Gastrocnemius medialis (tissue), 4 donors: ENCODE results near the gene FPGS. TPM values are rescaled to one million over a fixed set of nuclear protein-coding genes. Genes with fewer than 3 reads are reported as not detected.
"Not testable (repeated sequence)": the region's sequence is repeated elsewhere in the genome, so short reads cannot be mapped to it uniquely, and the experiment has no call there.

Source experiments
- ATAC-seq, 2 donors: fragments of 150-250 bp; one replicate each; pipeline ENCODE4 v1.9.1; 2016
- DNase-seq, 2 donors: peaks; one replicate each; pipeline ENCODE4 v3.0.0-alpha.2; 2019
- H3K27ac ChIP-seq, 4 donors: fragments of 200-600 bp; sonication (generic); 1 replicate in 1 of 4; 2 replicates in 3 of 4; pipeline ENCODE4 v1.5.1; 2016 to 2018; ENCODE audit warnings: mild to moderate bottlenecking in 2 of 4, moderate library complexity in 1 of 4
- H3K27me3 ChIP-seq, 3 donors: fragments of 200-600 bp; sonication (generic) in 2 of 3; 1 replicate in 1 of 3; 2 replicates in 2 of 3; pipeline versions ENCODE4 v1.5.1 to v1.6.0; 2016 to 2019; ENCODE audit warnings: mild to moderate bottlenecking in 1 of 3, moderate library complexity in 1 of 3
- H3K36me3 ChIP-seq, 2 donors: fragments of 200-600 bp; sonication (generic) in 1 of 2; one replicate each; pipeline ENCODE4 v1.5.1; 2017 to 2018
- H3K4me1 ChIP-seq, 2 donors: fragments of 200-600 bp; sonication (generic) in 1 of 2; one replicate each; pipeline ENCODE4 v1.5.1; 2016 to 2017; ENCODE audit warnings: mild to moderate bottlenecking in 2 of 2
- H3K4me3 ChIP-seq, 4 donors: fragments of 200-600 bp; sonication (generic) in 3 of 4; 1 replicate in 1 of 4; 2 replicates in 3 of 4; pipeline ENCODE4 v1.5.1; 2016 to 2019; ENCODE audit warnings: mild to moderate bottlenecking in 2 of 4
- H3K9me3 ChIP-seq, 3 donors: fragments of 200-600 bp; sonication (generic) in 2 of 3; 1 replicate in 1 of 3; 2 replicates in 2 of 3; pipeline ENCODE4 v1.5.1; 2016 to 2019
- POLR2A ChIP-seq, 2 donors: fragments of 450-650 bp; IDR thresholded peaks; one replicate each; pipeline ENCODE4 v1.6.1; 2017; ENCODE audit warnings: antibody characterized with exemption in 2 of 2, mild to moderate bottlenecking in 2 of 2, moderate library complexity in 2 of 2
- in situ Hi-C, 4 donors: fragments of 200-750 bp; cut with MboI; loops; one replicate each; pipeline versions ENCODE4 v1.15.0 to v1.8.0; 2017; ENCODE audit warnings: low sequenced_read_pairs in 4 of 4
- intact Hi-C: fragments of 100-400 bp; cut with DNase I; formaldehyde crosslinking; loops from one replicate; pipeline ENCODE4 v1.15.1; 2023; ENCODE audit warnings: low total_unique reads
- total RNA-seq, 4 donors: library from RNA; depleted of rRNA; stranded (reverse); fragments of >200 nt; gene quantifications; one replicate each; pipeline versions ENCODE4 v1.1.0 to v1.2.3, GENCODE V29; 2016
- TF ChIP-seq, protein P1 (sequence below), 5 experiments: fragments of 450-650 bp in 3 of 5; fragments of 200-600 bp in 2 of 5; sonication (generic) in 2 of 5; IDR thresholded peaks in 4 of 5; conservative IDR thresholded peaks in 1 of 5; 1 replicate in 4 of 5; 2 replicates in 1 of 5; pipeline ENCODE4 v1.5.1; 2016 to 2019; ENCODE audit warnings: antibody characterized with exemption in 5 of 5, mild to moderate bottlenecking in 3 of 5, moderate library complexity in 3 of 5

FPGS gene
- total RNA-seq, 4 donors from 2014 or later: 36.4 to 87.6 (median 47.7) TPM

DNA sequence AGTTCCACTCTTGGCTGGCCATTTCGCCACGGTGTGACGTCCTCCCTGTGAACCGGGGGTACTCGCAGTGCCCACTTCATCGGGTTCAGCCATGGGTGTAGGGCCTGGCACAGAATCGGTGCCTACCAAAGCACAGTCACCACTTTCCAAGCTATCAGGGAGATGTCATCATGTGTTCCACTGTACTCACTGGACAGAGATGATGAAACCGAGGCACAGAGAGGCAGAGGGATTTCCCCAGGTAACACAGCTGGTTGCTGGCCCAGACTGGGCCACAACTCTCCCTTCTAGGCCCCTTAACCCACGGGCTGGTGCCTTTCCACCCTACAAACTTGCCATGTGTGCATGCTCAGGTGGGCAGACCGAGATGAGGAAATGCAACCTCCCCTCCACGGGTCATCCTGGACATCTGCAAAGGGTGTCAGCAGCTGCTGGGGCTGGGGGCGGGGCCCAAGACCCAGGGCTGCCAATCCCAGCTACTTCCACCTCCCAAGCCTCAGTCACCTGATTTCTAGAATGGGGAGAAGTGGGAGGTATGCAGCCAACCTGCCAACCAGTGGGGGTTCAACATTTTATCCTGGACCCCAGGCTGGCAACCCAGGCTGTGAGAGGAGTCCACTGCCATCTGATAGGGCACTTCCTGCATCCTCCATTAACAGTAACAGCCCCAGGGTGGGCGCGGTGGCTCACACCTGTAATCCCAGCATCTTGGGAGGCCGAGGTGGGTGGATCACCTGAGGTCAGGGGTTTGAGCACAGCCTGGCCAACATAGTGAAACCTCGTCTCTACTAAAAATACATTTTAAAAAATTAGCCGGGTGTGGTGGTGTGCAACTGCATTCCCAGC is 23.3 kb upstream of the FPGS start:
- in situ Hi-C loops: no loop called here
- Histone ChIP-seq H3K4me1 (peaks cover 0 to 4% of the 10 kb centered on the region in 2 donors), H3K4me3 (no peak overlapping the region), H3K9me3 (no peaks in the 10 kb centered on the region), H3K36me3 (no peaks in the 10 kb centered on the region), H3K27me3 (no peaks in the 10 kb centered on the region), H3K27ac (peak overlapping the region; percentile 40 to 69 (median 54))
- TF ChIP-seq POLR2A (IDR thresholded peaks at IDR 0.05): no peak
- TF ChIP-seq, protein P1, sequence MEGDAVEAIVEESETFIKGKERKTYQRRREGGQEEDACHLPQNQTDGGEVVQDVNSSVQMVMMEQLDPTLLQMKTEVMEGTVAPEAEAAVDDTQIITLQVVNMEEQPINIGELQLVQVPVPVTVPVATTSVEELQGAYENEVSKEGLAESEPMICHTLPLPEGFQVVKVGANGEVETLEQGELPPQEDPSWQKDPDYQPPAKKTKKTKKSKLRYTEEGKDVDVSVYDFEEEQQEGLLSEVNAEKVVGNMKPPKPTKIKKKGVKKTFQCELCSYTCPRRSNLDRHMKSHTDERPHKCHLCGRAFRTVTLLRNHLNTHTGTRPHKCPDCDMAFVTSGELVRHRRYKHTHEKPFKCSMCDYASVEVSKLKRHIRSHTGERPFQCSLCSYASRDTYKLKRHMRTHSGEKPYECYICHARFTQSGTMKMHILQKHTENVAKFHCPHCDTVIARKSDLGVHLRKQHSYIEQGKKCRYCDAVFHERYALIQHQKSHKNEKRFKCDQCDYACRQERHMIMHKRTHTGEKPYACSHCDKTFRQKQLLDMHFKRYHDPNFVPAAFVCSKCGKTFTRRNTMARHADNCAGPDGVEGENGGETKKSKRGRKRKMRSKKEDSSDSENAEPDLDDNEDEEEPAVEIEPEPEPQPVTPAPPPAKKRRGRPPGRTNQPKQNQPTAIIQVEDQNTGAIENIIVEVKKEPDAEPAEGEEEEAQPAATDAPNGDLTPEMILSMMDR (IDR thresholded peaks at IDR 0.05 in 4 of 5, conservative IDR thresholded peaks at IDR 0.05 in 1 of 5): no peak
- DNase-seq (no peak), ATAC-seq (peak in 1 of 2 donors; percentile 34)
- intact Hi-C loops: no loop called here

DNA sequence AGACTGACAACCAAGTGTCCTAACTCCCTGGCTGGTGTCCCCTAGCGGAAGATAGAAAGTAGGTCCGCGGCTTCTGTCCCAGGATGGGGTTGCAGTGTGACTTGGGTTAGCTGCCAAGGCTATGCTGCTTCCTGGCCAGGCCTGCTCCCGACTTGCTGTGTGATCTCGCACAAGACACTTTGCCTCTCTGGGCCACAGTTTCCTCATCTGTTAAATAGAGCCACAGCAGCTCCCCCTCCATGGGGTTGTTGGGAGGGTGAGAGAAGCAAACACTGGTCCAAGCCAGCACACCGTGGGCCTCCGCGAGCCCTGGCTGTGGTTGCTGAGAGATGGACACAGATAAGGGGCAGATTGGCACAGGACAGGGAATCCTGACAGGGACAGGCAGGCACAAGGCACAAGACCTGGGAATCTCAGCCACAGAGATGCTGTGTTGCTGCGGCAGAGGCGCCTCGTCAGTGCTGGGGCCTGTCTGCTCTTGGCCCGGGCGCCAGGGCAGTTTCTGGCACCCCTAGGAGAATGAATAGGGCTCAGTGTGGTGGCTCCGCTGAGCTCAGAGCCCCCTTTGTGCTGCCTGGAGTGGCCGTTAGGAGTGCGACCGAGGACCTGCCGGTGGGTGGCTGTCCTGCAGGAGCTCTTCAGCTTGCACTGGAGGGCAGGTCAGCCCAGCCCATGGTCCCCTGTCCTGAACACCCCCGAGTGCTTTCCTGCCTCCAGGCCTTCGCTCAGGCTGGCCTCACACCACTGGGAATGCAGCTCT is 22.4 kb upstream of the FPGS start:
- Histone ChIP-seq H3K4me3 (no peak overlapping the region), H3K27ac (no peak overlapping the region), H3K27me3 (no peaks in the 10 kb centered on the region), H3K36me3 (no peaks in the 10 kb centered on the region), H3K9me3 (no peaks in the 10 kb centered on the region), H3K4me1 (peaks cover 0 to 4% of the 10 kb centered on the region in 2 donors)
- in situ Hi-C loops: loop anchor here (5.0 to 10.0 kb wide), 2 partner anchors 43 to 46 kb away; partner anchors contain the start of gene TOR2A (in 4 of the 4)
- ATAC-seq: no peak
- intact Hi-C loops: no loop called here
- no peak for TF ChIP-seq POLR2A (IDR thresholded peaks at IDR 0.05)
- TF ChIP-seq, protein P1 (IDR thresholded peaks at IDR 0.05 in 4 of 5, conservative IDR thresholded peaks at IDR 0.05 in 1 of 5): no peak
- DNase-seq: no peak

DNA sequence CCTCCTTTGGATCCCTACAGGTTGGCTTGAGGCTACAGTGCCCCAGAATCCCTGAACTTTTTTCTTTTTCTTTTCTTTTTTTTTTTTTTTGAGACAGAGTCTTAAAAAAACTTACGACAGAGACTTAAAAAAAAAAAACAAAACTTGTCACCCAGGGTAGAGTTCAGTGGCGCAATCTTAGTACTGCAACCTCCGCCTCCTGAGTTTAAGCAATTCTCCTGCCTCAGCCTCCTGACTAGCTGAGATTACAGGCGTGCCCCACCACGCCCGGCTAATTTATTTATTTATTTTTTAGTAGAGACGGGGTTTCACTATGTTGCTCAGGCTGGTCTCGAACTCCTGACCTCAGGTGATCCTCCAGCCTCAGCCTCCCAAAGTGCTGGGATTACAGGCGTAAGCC is 21.8 kb upstream of the FPGS start:
- H3K27me3 ChIP-seq, ATAC-seq, H3K4me1 ChIP-seq, DNase-seq, H3K27ac ChIP-seq, H3K4me3 ChIP-seq, intact Hi-C loops, H3K9me3 ChIP-seq, H3K36me3 ChIP-seq: not testable (repeated sequence)
- in situ Hi-C loops: loop anchor here (5.0 to 10.0 kb wide), 2 partner anchors 44 to 46 kb away; partner anchors contain the start of gene TOR2A (in 4 of the 4)

DNA sequence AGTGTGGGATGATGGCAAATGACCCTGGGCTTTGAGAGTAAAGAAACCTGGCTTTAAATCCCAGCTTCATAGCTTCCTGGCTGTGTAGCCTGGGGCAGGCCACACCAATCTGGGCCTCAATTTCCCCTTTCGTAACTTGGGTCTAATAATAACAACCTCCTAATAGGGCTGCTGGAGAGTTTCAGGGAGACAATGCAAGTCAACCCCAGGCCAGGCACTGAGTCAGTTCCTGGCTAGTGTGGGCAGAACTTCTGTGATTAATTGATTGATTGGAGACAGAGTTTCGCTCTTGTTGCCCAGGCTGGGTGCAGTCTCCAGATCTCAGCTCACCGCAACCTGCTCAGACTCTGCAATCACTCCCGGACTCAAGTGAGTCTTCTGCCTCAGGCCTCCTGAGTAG is 20.9 kb upstream of the FPGS start:
- Histone ChIP-seq H3K9me3 (no peaks in the 10 kb centered on the region), H3K27me3 (no peaks in the 10 kb centered on the region), H3K4me1 (peaks cover 4 to 5% of the 10 kb centered on the region in 2 donors), H3K36me3 (no peaks in the 10 kb centered on the region), H3K27ac (no peak overlapping the region), H3K4me3 (no peak overlapping the region)
- in situ Hi-C loops (loop anchor here (5.0 to 10.0 kb wide), 2 partner anchors 45 to 47 kb away; partner anchors contain the start of gene TOR2A (in 4 of the 4)), intact Hi-C loops (no loop called here)
- TF ChIP-seq POLR2A (IDR thresholded peaks at IDR 0.05): no peak
- TF ChIP-seq, protein P1 (IDR thresholded peaks at IDR 0.05 in 4 of 5, conservative IDR thresholded peaks at IDR 0.05 in 1 of 5): no peak
- ATAC-seq (no peak), DNase-seq (no peak)
